Measurements from ENCODE around the gene RCSD1. TPM values are rescaled to one million over a fixed set of nuclear protein-coding genes. Genes with fewer than 3 reads are reported as not detected.
A peak's percentile ranks its signal among the peaks of the same experiment; 100 is the strongest.

Gene RCSD1
- total RNA-seq, 1 donor from 2014 or later, result 39.5 TPM

DNA sequence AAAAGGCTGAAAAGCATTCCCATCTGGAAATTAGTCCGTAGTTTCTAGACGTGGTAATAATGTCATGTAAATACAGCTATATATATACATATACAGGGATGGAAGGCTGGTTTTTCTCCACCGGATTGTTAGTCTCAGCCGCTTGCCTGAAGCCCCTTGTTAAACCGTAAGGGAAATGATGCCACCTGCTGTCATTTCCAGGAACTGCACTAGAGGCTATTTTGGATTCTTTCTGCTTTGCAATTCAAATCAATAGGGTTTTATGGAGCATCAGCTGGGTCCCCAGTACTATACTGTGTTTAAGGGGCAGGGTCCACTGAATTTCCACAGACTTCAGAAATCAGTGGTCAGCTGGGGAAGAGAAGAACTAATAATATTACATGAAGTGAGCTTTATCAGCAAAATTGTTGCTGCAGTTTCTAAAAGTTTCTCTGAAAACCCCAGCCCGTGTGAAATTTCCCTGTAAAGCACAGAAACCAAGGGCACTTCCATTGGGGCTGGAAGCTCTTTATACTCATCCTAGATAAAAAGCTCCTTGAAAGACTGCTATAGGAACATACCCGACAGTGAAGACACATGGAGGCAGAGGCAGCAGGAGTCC lies 58.0 kb downstream of the RCSD1 start:
- H3K27me3 Mint-ChIP-seq (ENCODE audit: unreplicated experiment), result peaks cover 2% of the 10 kb centered on the region
- DNase-seq (ENCODE audit: low spot score), result peak; percentile 80
- H3K36me3 Mint-ChIP-seq (ENCODE audit: low read depth, unreplicated experiment), result peaks cover 26% of the 10 kb centered on the region
- no peak overlapping the region for H3K4me3 Mint-ChIP-seq (ENCODE audit: unreplicated experiment)
- H3K27ac Mint-ChIP-seq (ENCODE audit: unreplicated experiment), result no peak overlapping the region
- TF ChIP-seq, protein P1, sequence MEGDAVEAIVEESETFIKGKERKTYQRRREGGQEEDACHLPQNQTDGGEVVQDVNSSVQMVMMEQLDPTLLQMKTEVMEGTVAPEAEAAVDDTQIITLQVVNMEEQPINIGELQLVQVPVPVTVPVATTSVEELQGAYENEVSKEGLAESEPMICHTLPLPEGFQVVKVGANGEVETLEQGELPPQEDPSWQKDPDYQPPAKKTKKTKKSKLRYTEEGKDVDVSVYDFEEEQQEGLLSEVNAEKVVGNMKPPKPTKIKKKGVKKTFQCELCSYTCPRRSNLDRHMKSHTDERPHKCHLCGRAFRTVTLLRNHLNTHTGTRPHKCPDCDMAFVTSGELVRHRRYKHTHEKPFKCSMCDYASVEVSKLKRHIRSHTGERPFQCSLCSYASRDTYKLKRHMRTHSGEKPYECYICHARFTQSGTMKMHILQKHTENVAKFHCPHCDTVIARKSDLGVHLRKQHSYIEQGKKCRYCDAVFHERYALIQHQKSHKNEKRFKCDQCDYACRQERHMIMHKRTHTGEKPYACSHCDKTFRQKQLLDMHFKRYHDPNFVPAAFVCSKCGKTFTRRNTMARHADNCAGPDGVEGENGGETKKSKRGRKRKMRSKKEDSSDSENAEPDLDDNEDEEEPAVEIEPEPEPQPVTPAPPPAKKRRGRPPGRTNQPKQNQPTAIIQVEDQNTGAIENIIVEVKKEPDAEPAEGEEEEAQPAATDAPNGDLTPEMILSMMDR (IDR thresholded peaks at IDR 0.05; ENCODE audit: unreplicated experiment), result peak; percentile 88
- no peaks in the 10 kb centered on the region for H3K9me3 Mint-ChIP-seq (ENCODE audit: unreplicated experiment)
- peaks cover 42% of the 10 kb centered on the region for H3K4me1 Mint-ChIP-seq (ENCODE audit: unreplicated experiment)

GRCh38 chr1:167689567-167689920 lies 59.5 kb downstream of the RCSD1 start:
- no peak for DNase-seq (ENCODE audit: low spot score)
- no peak overlapping the region for H3K27ac Mint-ChIP-seq (ENCODE audit: unreplicated experiment)
- H3K4me3 Mint-ChIP-seq (ENCODE audit: unreplicated experiment), result no peak overlapping the region
- H3K36me3 Mint-ChIP-seq (ENCODE audit: low read depth, unreplicated experiment), result peaks cover 41% of the 10 kb centered on the region
- no peaks in the 10 kb centered on the region for H3K9me3 Mint-ChIP-seq (ENCODE audit: unreplicated experiment)
- H3K27me3 Mint-ChIP-seq (ENCODE audit: unreplicated experiment), result peaks cover 2% of the 10 kb centered on the region
- TF ChIP-seq, protein P1 (IDR thresholded peaks at IDR 0.05; ENCODE audit: unreplicated experiment), result no peak
- peaks cover 27% of the 10 kb centered on the region for H3K4me1 Mint-ChIP-seq (ENCODE audit: unreplicated experiment)

DNA sequence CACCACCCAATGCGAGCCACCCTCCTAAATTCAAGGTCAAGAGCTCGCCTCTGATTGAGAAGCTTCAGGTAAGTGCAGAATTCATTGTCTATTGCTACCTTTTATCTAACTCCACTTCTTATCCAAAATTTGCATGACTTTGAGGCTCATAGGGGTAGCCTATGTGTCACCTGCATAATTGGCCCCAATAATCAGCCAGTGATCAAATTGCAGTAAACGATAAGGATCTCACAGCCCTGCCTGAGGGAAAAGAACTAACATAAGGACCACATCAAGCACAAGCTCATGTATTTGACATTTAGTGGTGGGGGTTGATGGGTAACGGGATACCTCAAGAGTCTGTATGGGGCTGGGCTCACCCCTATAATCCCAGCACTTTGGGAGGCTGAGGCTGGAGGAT lies 60.0 kb downstream of the RCSD1 start:
- Mint-ChIP-seq H3K36me3 (ENCODE audit: low read depth, unreplicated experiment) (peaks cover 42% of the 10 kb centered on the region), H3K4me3 (ENCODE audit: unreplicated experiment) (no peak overlapping the region), H3K27me3 (ENCODE audit: unreplicated experiment) (peaks cover 3% of the 10 kb centered on the region), H3K4me1 (ENCODE audit: unreplicated experiment) (peaks cover 25% of the 10 kb centered on the region), H3K27ac (ENCODE audit: unreplicated experiment) (no peak overlapping the region), H3K9me3 (ENCODE audit: unreplicated experiment) (no peaks in the 10 kb centered on the region)
- no peak for DNase-seq (ENCODE audit: low spot score)
- TF ChIP-seq, protein P1 (IDR thresholded peaks at IDR 0.05; ENCODE audit: unreplicated experiment), result no peak

DNA sequence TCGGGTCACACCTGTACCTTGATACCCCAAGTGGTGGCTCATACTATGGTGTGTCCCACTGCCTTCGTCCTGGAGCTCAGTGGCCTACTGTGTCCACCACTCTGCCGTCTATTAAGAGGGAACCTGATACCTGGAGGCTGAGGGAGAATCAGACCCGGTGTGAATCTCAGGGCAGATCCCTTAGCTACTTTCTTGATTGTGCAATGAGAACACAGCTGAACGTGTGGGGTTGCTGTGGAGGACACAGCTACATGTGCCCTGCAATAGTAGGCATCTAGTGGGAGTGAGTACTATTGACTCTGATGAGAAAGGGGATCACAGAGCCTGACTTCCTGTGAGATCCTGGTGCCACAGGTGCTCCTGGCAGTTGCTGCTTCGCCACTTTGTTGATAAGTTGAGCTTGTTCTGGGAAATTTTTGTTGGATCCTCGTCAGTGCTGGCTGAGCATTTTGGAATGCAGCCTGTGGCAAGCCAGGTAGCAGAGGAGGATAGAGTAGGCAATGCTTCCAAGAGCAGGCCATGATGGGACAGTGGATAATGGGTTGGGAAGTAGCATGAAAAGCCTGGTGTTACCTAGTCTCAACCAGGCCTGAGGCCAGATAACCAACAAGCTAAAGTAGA lies 63.5 kb downstream of the RCSD1 start:
- TF ChIP-seq, protein P1 (IDR thresholded peaks at IDR 0.05; ENCODE audit: unreplicated experiment), result no peak
- peaks cover 63% of the 10 kb centered on the region for H3K36me3 Mint-ChIP-seq (ENCODE audit: low read depth, unreplicated experiment)
- no peak overlapping the region for H3K27ac Mint-ChIP-seq (ENCODE audit: unreplicated experiment)

DNA sequence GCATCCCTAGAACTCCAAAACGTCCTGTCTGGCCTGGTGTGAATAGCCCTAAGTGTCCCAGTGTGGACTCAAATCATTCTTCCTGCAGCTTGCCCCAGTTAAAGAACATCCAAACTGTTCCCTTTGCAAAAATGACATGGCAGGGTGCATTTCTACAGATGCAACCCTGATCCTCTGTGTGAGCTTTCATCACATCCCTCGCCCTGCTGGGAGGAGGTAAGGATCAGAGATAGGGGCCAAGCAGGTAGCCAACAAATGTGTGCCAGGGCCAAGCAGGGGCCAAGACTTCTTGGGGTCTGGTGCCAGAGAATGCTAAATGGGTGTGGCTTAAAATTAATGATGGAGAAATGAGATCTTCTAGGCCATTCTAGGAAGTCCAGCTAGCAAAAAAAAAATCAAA lies 64.7 kb downstream of the RCSD1 start:
- peaks cover 69% of the 10 kb centered on the region for H3K36me3 Mint-ChIP-seq (ENCODE audit: low read depth, unreplicated experiment)
- H3K27ac Mint-ChIP-seq (ENCODE audit: unreplicated experiment), result peak overlapping the region; percentile 64
- peaks cover 8% of the 10 kb centered on the region for H3K4me1 Mint-ChIP-seq (ENCODE audit: unreplicated experiment)

More for the DNA sequence above, 63.5 kb downstream of the RCSD1 start:
- H3K4me3 Mint-ChIP-seq (ENCODE audit: unreplicated experiment), result no peak overlapping the region
- H3K9me3 Mint-ChIP-seq (ENCODE audit: unreplicated experiment), result no peaks in the 10 kb centered on the region
- no peak for DNase-seq (ENCODE audit: low spot score)
- H3K27me3 Mint-ChIP-seq (ENCODE audit: unreplicated experiment), result peaks cover 5% of the 10 kb centered on the region
- peaks cover 15% of the 10 kb centered on the region for H3K4me1 Mint-ChIP-seq (ENCODE audit: unreplicated experiment)

More for the DNA sequence above, 64.7 kb downstream of the RCSD1 start:
- H3K9me3 Mint-ChIP-seq (ENCODE audit: unreplicated experiment), result no peaks in the 10 kb centered on the region
- H3K27me3 Mint-ChIP-seq (ENCODE audit: unreplicated experiment), result peaks cover 5% of the 10 kb centered on the region
- TF ChIP-seq, protein P1 (IDR thresholded peaks at IDR 0.05; ENCODE audit: unreplicated experiment), result no peak
- peak overlapping the region; percentile 57 for H3K4me3 Mint-ChIP-seq (ENCODE audit: unreplicated experiment)
- no peak for DNase-seq (ENCODE audit: low spot score)

Data from endothelial cell (in vitro differentiated cells).